Gastrocnemius medialis (tissue), 4 donors: ENCODE measurements around the gene WSCD2.

Experiments
- POLR2A ChIP-seq, 2 donors: fragments of 450-650 bp; IDR thresholded peaks; one replicate each; pipeline ENCODE4 v1.6.1; 2017; ENCODE audit warnings: antibody characterized with exemption in 2 of 2, mild to moderate bottlenecking in 2 of 2, moderate library complexity in 2 of 2
- TF ChIP-seq, protein P1 (sequence below), 5 experiments: fragments of 450-650 bp in 3 of 5; fragments of 200-600 bp in 2 of 5; sonication (generic) in 2 of 5; IDR thresholded peaks in 4 of 5; conservative IDR thresholded peaks in 1 of 5; 1 replicate in 4 of 5; 2 replicates in 1 of 5; pipeline ENCODE4 v1.5.1; 2016 to 2019; ENCODE audit warnings: antibody characterized with exemption in 5 of 5, mild to moderate bottlenecking in 3 of 5, moderate library complexity in 3 of 5

DNA sequence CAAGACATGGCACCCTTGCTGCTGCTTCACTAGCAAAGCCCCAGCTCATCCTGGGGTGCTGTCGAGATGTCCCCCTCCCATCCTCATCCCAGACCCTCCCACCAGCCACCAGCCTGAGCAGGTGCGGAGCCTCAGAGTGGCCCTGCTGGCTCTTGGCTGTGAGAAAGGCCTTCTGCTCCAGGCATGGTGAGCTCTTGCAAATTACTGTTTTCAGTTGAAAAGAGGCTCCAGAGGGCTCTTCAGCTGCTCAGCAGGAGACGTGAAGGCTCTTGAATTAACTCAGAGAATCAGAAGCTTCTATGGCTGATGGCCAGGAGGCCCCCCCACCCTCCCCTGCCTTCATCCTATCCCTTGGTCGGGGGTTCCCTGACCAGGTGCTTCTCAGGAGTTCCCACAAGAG is 44.1 kb downstream of the WSCD2 start:
- TF ChIP-seq, protein P1, sequence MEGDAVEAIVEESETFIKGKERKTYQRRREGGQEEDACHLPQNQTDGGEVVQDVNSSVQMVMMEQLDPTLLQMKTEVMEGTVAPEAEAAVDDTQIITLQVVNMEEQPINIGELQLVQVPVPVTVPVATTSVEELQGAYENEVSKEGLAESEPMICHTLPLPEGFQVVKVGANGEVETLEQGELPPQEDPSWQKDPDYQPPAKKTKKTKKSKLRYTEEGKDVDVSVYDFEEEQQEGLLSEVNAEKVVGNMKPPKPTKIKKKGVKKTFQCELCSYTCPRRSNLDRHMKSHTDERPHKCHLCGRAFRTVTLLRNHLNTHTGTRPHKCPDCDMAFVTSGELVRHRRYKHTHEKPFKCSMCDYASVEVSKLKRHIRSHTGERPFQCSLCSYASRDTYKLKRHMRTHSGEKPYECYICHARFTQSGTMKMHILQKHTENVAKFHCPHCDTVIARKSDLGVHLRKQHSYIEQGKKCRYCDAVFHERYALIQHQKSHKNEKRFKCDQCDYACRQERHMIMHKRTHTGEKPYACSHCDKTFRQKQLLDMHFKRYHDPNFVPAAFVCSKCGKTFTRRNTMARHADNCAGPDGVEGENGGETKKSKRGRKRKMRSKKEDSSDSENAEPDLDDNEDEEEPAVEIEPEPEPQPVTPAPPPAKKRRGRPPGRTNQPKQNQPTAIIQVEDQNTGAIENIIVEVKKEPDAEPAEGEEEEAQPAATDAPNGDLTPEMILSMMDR (IDR thresholded peaks at IDR 0.05 in 4 of 5, conservative IDR thresholded peaks at IDR 0.05 in 1 of 5) = no peak
- no peak for TF ChIP-seq POLR2A (IDR thresholded peaks at IDR 0.05)
